Keratinocyte (primary cell): ENCODE measurements around the gene CCN5.

ENCODE experiments used
- CTCF ChIP-seq, 3 experiments: IDR thresholded peaks in 1 of 3; conservative IDR thresholded peaks in 1 of 3; optimal IDR thresholded peaks in 1 of 3; 2 replicates in 2 of 3; 3 replicates in 1 of 3; pipeline versions ENCODE3 to v1.5.1; 2011; ENCODE audit warnings: low read length in 3 of 3, mild to moderate bottlenecking in 3 of 3, moderate library complexity in 2 of 3, control low read depth in 1 of 3, inconsistent platforms in 1 of 3; ENCODE audit not compliant: insufficient read depth in 2 of 3; ENCODE audit errors: extremely low read depth in 1 of 3
- EZH2 ChIP-seq: IDR thresholded peaks from one replicate; pipeline ENCODE4 v1.6.1; 2012; ENCODE audit warnings: inconsistent platforms, mild to moderate bottlenecking, low read length, moderate library complexity

GRCh38 chr20:44735816-44736169, 20.6 kb downstream of the CCN5 start:
- TF ChIP-seq CTCF (optimal IDR thresholded peaks at IDR 0.05 in 1 of 3, IDR thresholded peaks at IDR 0.05 in 1 of 3, conservative IDR thresholded peaks at IDR 0.05 in 1 of 3; ENCODE audit: extremely low read depth in 1 of 3, insufficient read depth in 2 of 3, low read length in 3 of 3): no peak
- TF ChIP-seq EZH2: no peak
